ENCODE measurements around the gene NPC2.

DNA sequence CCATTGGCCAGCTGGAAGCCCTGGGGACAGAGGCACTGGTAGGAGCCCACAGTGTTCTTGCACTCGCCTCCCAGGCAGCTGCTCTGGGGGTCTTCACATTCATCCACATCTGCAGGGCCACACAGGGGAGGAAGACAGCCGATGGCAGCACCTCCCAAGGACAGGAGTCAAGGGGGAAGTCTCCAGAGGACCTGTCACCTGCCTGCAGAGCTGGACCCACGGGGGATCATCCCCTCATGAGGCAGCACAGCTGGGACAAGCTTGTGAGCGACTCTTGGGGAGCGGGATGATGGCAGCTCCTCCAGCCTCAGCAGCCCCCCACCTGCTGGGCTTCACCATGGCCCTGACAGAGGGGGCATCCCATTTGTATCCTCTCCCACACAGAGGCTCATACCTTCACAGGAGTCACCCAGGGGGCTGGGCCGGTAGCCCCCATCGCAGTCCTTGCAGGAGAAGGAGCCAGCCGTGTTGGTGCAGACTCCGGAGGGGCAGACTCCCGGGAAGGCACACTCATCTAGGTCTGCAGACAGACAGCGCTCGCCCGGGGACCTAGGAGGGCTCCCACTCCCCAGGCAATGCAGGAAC is 15.8 kb upstream of the NPC2 start:
- TF ChIP-seq, protein P1, sequence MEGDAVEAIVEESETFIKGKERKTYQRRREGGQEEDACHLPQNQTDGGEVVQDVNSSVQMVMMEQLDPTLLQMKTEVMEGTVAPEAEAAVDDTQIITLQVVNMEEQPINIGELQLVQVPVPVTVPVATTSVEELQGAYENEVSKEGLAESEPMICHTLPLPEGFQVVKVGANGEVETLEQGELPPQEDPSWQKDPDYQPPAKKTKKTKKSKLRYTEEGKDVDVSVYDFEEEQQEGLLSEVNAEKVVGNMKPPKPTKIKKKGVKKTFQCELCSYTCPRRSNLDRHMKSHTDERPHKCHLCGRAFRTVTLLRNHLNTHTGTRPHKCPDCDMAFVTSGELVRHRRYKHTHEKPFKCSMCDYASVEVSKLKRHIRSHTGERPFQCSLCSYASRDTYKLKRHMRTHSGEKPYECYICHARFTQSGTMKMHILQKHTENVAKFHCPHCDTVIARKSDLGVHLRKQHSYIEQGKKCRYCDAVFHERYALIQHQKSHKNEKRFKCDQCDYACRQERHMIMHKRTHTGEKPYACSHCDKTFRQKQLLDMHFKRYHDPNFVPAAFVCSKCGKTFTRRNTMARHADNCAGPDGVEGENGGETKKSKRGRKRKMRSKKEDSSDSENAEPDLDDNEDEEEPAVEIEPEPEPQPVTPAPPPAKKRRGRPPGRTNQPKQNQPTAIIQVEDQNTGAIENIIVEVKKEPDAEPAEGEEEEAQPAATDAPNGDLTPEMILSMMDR (IDR thresholded peaks at IDR 0.05): no peak
- no peak for TF ChIP-seq POLR2A (IDR thresholded peaks at IDR 0.05)
